Ovary (tissue), 9 donors: ENCODE data around the gene TRIO. TPM values are rescaled to one million over a fixed set of nuclear protein-coding genes. Genes with fewer than 3 reads are reported as not detected.

ENCODE experiments used
- DNase-seq, 5 donors: peaks; one replicate each; pipeline ENCODE4 v3.0.0-alpha.2; 2019 to 2020
- H3K27ac ChIP-seq, 2 donors: fragments of 200-600 bp; one replicate each; pipeline versions ENCODE4 v1.5.1 to v1.8.0; 2019 to 2022
- H3K27me3 ChIP-seq: fragments of 200-600 bp; one replicate; pipeline ENCODE4 v1.8.0; 2022
- H3K36me3 ChIP-seq: fragments of 200-600 bp; sonication (generic); one replicate; pipeline ENCODE4 v1.5.1; 2019
- H3K4me1 ChIP-seq: one replicate; pipeline ENCODE4 v1.8.1; 2013; ENCODE audit warnings: mild to moderate bottlenecking, moderate library complexity; ENCODE audit not compliant: insufficient read depth
- H3K4me3 ChIP-seq: fragments of 200-600 bp; sonication (generic); one replicate; pipeline ENCODE4 v1.5.1; 2017
- H3K9me3 ChIP-seq, 2 donors: fragments of 200-600 bp in 1 of 2; sonication (generic) in 1 of 2; one replicate each; pipeline versions ENCODE4 v1.5.1 to v1.8.1; 2013 to 2019; ENCODE audit warnings: mild to moderate bottlenecking in 1 of 2, moderate library complexity in 1 of 2
- EP300 ChIP-seq: sonication (generic); formaldehyde crosslinking; IDR thresholded peaks from one replicate; pipeline ENCODE4 v1.6.1; 2017; ENCODE audit warnings: antibody characterized with exemption
- POLR2A ChIP-seq: fragments of 450-650 bp; IDR thresholded peaks from one replicate; pipeline ENCODE4 v1.6.1; 2017; ENCODE audit warnings: antibody characterized with exemption, mild to moderate bottlenecking, moderate library complexity
- WGBS, 3 donors: extraction: QIAGEN DNeasy Blood & Tissue Kit in 1 of 3; methylation state at CpG; one replicate each; pipeline versions ENCODE4 v1.1.5 to v1.1.7; 2013 to 2017; 5-methylcytosine and 5-hydroxymethylcytosine counted together
- intact Hi-C, 4 donors: fragments of 100-400 bp; cut with DNase I; formaldehyde crosslinking; loops; one replicate each; pipeline versions ENCODE4 v1.11.0 to v1.15.1; 2022 to 2023
- polyA plus RNA-seq, 2 donors: library from polyadenylated mRNA; stranded (reverse); fragments of 200-250 nt in 1 of 2; fragments of 350-450 nt in 1 of 2; fragmentation: Illumina TruSeq in 1 of 2; extraction: RNeasy Lipid Tissue Mini Kit (QIAGEN cat#74804) in 1 of 2; gene quantifications; one replicate each; pipeline ENCODE4 v1.2.3, GENCODE V29; 2013 to 2014
- total RNA-seq, 7 donors: library from RNA; depleted of rRNA in 2 of 7; stranded (reverse); fragments of >200 nt in 2 of 7; fragmentation: NEBNext Ultra II Directional in 3 of 7; extraction: Animal tissue kit (Norgen Biotek cat#: 25700) in 3 of 7; gene quantifications; one replicate each; pipeline versions ENCODE4 v1.1.0 to v1.2.4, GENCODE V29; 2016 to 2023
- TF ChIP-seq, protein P1 (sequence below), 3 donors: fragments of 450-650 bp in 2 of 3; fragments of 200-600 bp in 1 of 3; IDR thresholded peaks; one replicate each; pipeline versions ENCODE4 v1.5.1 to v1.8.0; 2016 to 2022; ENCODE audit warnings: antibody characterized with exemption in 3 of 3, mild to moderate bottlenecking in 1 of 3
- donor health status: DM: no; HTN: no; CAD: no; lungs with moderate emphysema.
- donor health status: DM: no; HTN: no; CAD: no.
- donor health status: Bipolar disorder and iron deficiency.
- donor health status: DM: yes; HTN: yes; CAD: no.
- donor health status: DM: no; HTN: no; CAD: no.
- donor health status: DM: yes; HTN: yes; CAD: no.

The TRIO gene
- total and polyA plus RNA-seq, 9 donors = 58.4 to 268 (median 125) TPM

DNA sequence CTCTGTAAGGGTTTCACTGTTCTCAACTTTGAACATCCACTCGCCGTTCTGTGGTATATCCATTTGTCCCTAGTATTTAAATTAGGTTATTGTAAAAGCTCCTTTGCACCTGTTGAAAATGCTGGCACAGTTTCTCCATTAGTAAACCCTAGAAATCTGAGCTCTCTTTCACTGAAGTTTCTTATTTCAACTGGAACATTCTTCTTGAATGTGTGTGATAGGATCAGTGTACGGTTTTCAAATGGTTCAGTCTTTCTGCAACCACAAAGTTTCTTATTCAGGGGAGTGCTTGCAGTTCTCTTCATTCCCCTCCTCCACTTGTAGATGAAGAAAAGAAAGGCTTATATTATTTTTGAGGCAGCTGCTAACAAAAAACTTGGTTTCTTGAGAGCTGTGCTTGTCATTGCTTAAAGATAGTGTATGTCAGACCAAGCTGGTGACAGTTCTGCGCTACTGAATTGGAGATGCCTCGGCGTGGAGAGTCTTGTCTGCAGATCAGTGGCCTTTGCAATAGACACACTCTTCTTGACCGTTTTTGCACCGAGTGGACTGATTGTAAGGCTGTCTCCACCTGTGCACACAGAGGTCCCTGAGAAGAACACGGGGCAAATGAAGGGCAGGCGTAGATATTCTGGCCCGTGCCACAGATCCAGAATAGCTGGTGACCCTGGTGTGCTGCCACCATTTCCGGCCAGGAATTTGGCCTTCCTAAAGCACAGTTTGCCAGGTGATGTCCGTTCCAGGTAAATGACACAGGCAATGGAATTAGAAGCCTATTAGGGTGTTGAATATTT, 102.2 kb downstream of the TRIO start:
- DNase-seq = no peak
- 82 to 91% (median 84%) methylated on average over 13 of the region's 13 CpGs for WGBS, 3 donors
- peaks cover 5% of the 10 kb centered on the region for H3K4me1 ChIP-seq

DNA sequence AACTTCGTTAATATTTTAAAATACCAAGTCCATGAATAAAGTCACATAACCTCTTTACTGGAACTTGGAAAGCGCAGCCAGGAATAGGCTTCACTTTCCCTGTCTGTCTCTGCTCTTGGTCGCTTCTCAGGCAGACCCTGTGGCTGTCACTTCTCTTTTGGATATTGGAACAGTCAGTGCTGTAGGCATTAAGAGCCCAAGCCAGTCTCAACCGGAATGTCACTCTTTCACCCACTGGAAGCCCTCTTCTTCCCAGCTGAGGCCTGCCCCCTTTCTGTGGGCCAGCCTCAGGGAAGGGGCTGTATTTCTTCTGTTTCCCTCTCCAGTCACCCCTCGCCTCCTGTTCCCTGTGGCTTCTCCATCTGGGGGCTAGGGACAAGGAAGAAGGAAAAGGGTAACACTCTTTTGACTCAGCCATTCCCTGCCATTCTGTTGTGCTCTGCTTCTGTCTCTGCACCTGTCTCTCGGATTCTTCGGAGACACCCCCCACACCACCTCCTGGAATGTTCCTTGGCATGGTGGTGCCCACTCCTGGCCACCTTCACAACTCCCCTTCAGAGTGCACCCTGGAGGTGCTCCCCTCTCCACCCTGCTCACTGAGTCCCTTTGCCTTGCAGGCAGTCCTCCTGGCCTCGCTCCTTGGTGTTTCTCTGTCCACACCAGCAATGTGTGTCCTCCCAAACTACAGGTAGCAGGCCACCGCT, 103.4 kb downstream of the TRIO start:
- H3K9me3 ChIP-seq = no peaks in the 10 kb centered on the region
- no peak overlapping the region for H3K4me3 ChIP-seq
- no peak overlapping the region for H3K27ac ChIP-seq
- H3K27me3 ChIP-seq = no peaks in the 10 kb centered on the region
- 92% methylated on average over 9 of the region's 9 CpGs for WGBS, 3 donors
- peaks cover 5% of the 10 kb centered on the region for H3K4me1 ChIP-seq
- H3K36me3 ChIP-seq = no peaks in the 10 kb centered on the region
- TF ChIP-seq EP300 = no peak
- no peak for TF ChIP-seq POLR2A
- TF ChIP-seq, protein P1, sequence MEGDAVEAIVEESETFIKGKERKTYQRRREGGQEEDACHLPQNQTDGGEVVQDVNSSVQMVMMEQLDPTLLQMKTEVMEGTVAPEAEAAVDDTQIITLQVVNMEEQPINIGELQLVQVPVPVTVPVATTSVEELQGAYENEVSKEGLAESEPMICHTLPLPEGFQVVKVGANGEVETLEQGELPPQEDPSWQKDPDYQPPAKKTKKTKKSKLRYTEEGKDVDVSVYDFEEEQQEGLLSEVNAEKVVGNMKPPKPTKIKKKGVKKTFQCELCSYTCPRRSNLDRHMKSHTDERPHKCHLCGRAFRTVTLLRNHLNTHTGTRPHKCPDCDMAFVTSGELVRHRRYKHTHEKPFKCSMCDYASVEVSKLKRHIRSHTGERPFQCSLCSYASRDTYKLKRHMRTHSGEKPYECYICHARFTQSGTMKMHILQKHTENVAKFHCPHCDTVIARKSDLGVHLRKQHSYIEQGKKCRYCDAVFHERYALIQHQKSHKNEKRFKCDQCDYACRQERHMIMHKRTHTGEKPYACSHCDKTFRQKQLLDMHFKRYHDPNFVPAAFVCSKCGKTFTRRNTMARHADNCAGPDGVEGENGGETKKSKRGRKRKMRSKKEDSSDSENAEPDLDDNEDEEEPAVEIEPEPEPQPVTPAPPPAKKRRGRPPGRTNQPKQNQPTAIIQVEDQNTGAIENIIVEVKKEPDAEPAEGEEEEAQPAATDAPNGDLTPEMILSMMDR (IDR thresholded peaks at IDR 0.05) = no peak
- intact Hi-C loops = no loop called here
- no peak for DNase-seq

More for the DNA sequence above, 102.2 kb downstream of the TRIO start:
- Histone ChIP-seq H3K9me3 (no peaks in the 10 kb centered on the region), H3K27me3 (no peaks in the 10 kb centered on the region), H3K36me3 (no peaks in the 10 kb centered on the region), H3K27ac (no peak overlapping the region), H3K4me3 (no peak overlapping the region)
- no peak for TF ChIP-seq POLR2A
- TF ChIP-seq EP300 = no peak
- TF ChIP-seq, protein P1 (IDR thresholded peaks at IDR 0.05) = no peak
- intact Hi-C loops = no loop called here

DNA sequence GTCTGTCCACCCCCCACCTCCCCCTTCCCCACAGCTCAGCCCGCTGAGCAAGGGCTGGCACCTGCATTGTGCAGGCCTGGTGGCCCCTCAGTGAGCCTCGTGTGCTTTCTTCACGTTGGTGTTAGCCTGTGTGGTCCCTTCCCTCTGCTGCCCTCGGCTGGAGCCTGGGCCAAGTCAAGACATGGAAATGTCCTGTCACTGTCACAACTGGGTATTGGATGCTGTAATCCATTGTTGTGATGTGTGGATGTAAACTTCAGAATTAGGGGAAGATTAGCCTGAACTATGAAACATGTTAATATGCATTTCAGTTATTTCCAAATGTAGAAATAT, 103.9 kb downstream of the TRIO start:
- Histone ChIP-seq H3K9me3 (no peaks in the 10 kb centered on the region), H3K4me3 (no peak overlapping the region), H3K4me1 (peaks cover 5% of the 10 kb centered on the region), H3K27ac (no peak overlapping the region), H3K36me3 (no peaks in the 10 kb centered on the region), H3K27me3 (no peaks in the 10 kb centered on the region)
- TF ChIP-seq EP300 = no peak
- TF ChIP-seq POLR2A = no peak
- TF ChIP-seq, protein P1 (IDR thresholded peaks at IDR 0.05) = no peak
- DNase-seq = no peak
- 56 to 65% (median 61%) methylated on average over 4 of the region's 4 CpGs for WGBS, 3 donors
- intact Hi-C loops = no loop called here

DNA sequence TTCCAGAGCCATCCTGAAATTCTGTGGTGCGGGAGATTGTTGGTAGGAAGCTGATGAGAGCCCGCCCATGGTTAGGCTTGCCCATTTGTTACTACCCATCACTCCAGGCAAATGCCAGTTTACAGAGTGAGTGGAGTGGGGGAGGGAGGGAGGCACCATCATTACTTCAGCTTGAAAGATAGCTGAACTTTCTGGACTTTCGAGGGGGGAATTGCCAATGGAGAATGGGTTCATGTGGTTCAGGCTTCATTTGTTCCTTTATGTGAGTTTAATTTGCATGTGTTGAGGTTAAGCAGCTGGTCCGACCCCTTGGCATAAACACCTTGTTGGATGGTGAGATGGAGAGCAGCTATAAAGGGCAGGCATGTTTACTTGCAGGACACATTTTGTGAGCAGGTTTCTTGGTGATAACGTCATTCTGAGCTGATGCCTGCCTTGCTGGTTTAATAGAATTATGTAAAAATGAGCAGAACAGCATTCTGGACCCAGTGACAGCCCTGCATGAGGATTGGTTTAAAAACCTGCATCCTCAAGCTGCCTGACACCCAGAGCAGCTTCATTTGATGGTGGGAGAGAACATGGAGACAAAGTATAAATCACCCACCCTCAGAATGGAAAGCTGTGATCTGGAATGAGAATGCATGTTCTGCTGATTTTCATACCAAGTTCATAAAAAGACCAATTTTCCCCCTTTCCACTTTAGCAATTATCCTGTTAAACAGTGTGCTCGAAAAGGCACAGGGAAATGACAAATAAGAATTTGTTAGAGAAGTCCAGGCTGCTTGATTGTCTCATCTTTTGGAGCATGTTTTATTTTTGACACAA, 106.3 kb downstream of the TRIO start:
- H3K4me1 ChIP-seq = peaks cover 5% of the 10 kb centered on the region
- no peak overlapping the region for H3K27ac ChIP-seq
- no peaks in the 10 kb centered on the region for H3K27me3 ChIP-seq
- no peaks in the 10 kb centered on the region for H3K9me3 ChIP-seq
- intact Hi-C loops = loop anchor here in 2 of 4 donors (5.0 to 10.0 kb wide), 2 partner anchors 45 to 97 kb away; no protein-coding TSS in a partner anchor
- H3K36me3 ChIP-seq = no peaks in the 10 kb centered on the region
- 65 to 68% (median 65%) methylated on average over 6 of the region's 6 CpGs for WGBS, 3 donors
- DNase-seq = no peak
- H3K4me3 ChIP-seq = no peak overlapping the region
- TF ChIP-seq, protein P1 (IDR thresholded peaks at IDR 0.05) = no peak
- TF ChIP-seq POLR2A = no peak
- TF ChIP-seq EP300 = no peak
